WI38 (cell line): Measurements from ENCODE around the gene CBARP.

Experiments used
- H3K4me3 ChIP-seq: 2 replicates; pipeline ENCODE4 v1.5.1; 2011; ENCODE audit warnings: low read depth, mild to moderate bottlenecking, control low read depth, low read length
- TF ChIP-seq, protein P1 (sequence below): IDR thresholded peaks from 2 replicates; pipeline ENCODE4 v1.5.1; 2012; ENCODE audit warnings: low read depth, mild to moderate bottlenecking, control low read depth, low read length

Gene CBARP

GRCh38 chr19:1260749-1261537 lies 23.1 kb upstream of the CBARP start:
- TF ChIP-seq, protein P1, sequence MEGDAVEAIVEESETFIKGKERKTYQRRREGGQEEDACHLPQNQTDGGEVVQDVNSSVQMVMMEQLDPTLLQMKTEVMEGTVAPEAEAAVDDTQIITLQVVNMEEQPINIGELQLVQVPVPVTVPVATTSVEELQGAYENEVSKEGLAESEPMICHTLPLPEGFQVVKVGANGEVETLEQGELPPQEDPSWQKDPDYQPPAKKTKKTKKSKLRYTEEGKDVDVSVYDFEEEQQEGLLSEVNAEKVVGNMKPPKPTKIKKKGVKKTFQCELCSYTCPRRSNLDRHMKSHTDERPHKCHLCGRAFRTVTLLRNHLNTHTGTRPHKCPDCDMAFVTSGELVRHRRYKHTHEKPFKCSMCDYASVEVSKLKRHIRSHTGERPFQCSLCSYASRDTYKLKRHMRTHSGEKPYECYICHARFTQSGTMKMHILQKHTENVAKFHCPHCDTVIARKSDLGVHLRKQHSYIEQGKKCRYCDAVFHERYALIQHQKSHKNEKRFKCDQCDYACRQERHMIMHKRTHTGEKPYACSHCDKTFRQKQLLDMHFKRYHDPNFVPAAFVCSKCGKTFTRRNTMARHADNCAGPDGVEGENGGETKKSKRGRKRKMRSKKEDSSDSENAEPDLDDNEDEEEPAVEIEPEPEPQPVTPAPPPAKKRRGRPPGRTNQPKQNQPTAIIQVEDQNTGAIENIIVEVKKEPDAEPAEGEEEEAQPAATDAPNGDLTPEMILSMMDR = no peak
- H3K4me3 ChIP-seq = peak overlapping the region; percentile 67

GRCh38 chr19:1259876-1260748 lies 22.3 kb upstream of the CBARP start:
- no peak overlapping the region for H3K4me3 ChIP-seq
- TF ChIP-seq, protein P1 = no peak

- no peak overlapping the region for H3K4me3 ChIP-seq
- TF ChIP-seq, protein P1 = no peak
Observed at GRCh38 chr19:1259206-1259875, 21.5 kb upstream of the CBARP start.

GRCh38 chr19:1258707-1259205 lies 21.0 kb upstream of the CBARP start:
- H3K4me3 ChIP-seq = no peak overlapping the region
- TF ChIP-seq, protein P1 = no peak

GRCh38 chr19:1258163-1258492 lies 20.3 kb upstream of the CBARP start:
- H3K4me3 ChIP-seq = no peak overlapping the region
- TF ChIP-seq, protein P1 = no peak

DNA sequence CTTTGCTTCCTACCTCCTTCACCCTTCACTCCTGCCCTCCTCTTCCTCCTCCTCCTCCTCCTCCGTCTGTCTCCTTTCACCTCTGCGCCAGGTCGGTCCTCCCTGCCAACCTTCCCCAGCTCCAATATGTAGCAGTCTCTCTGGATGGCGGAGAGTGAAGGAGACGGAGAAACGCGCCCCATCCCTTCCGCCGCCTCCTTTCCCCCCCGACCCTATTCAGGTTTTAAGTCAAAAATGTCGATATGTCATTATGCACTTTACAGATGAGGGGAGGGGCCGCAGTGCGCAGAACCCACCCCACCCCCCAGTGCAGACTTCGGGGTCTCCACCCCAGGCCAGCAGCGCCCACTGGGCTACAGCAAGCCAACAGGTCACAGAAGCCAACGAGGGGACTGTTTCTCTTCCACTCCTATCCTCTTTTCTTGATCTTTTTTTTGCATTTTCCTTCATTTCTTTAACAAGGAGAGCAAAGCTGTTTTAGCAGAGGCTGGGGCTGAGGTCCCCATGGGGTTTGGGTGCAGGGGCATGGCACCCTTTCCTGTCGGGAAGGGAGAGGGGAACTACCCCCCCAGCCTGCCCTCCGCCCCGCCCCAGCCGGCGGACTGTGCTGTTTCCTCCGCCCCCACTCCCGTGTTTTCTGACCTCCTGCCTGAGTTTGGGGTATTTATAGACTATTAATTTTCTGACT lies 19.8 kb upstream of the CBARP start:
- no peak overlapping the region for H3K4me3 ChIP-seq
- TF ChIP-seq, protein P1 = no peak
